PC-3 (cell line): Measurements from ENCODE around the gene GLRX. TPM values are rescaled to one million over a fixed set of nuclear protein-coding genes. Genes with fewer than 3 reads are reported as not detected.

Source experiments
- ATAC-seq: fragments of 200-7000 bp; cut with Tn5 transposase; 2 replicates; pipeline ENCODE4 v1.9.1; 2020; ENCODE audit warnings: mild to moderate bottlenecking, moderate library complexity
- BruUV-seq: library from RNA; stranded (reverse); fragments of 400-500 nt; replicated peaks from 2 replicates; lab custom pipeline; 2021; lab: Mats Ljungman, UMichigan
- CTCF ChIA-PET: fragments of 300-600 bp; sonication (Branson Sonifier 250); formaldehyde crosslinking; loops from one replicate; lab custom pipeline; 2022; ENCODE audit warnings: antibody characterized with exemption; lab: Charles Lee
- POLR2A ChIA-PET: fragments of 300-600 bp; sonication (Branson Sonifier 250); formaldehyde crosslinking; loops from one replicate; lab custom pipeline; 2022; ENCODE audit warnings: antibody characterized with exemption; ENCODE audit not compliant: unreplicated experiment; lab: Charles Lee
- DNase-seq: peaks from one replicate; pipeline ENCODE4 v3.0.0-alpha.2; 2015
- H2AFZ ChIP-seq: fragments of 300-600 bp; sonication (generic); 2 replicates; pipeline ENCODE4 v1.6.0; 2016; ENCODE audit warnings: antibody characterized with exemption, low read length
- H3F3A ChIP-seq: fragments of 300-600 bp; sonication (generic); one replicate; pipeline ENCODE4 v1.6.0; 2017; ENCODE audit warnings: antibody characterized with exemption, low read length, control low read depth, mild to moderate bottlenecking; ENCODE audit not compliant: unreplicated experiment
- H3K27ac ChIP-seq: fragments of 300-600 bp; sonication (generic); 2 replicates; pipeline ENCODE4 v1.5.1; 2016; ENCODE audit warnings: mild to moderate bottlenecking, low read length
- H3K27me3 ChIP-seq: fragments of 300-600 bp; sonication (generic); 2 replicates; pipeline ENCODE4 v1.6.1; 2016; ENCODE audit warnings: low read length, mixed read lengths
- H3K36me3 ChIP-seq: fragments of 300-600 bp; sonication (generic); 2 replicates; pipeline ENCODE4 v1.6.1; 2016; ENCODE audit warnings: low read depth, mixed run types, low read length, mixed read lengths
- H3K4me1 ChIP-seq: fragments of 300-600 bp; sonication (generic); 2 replicates; pipeline ENCODE4 v1.5.1; 2016; ENCODE audit warnings: low read length; ENCODE audit not compliant: insufficient read depth
- H3K4me2 ChIP-seq: fragments of 300-600 bp; sonication (generic); 2 replicates; pipeline ENCODE4 v1.6.0; 2016; ENCODE audit warnings: low read length
- H3K4me3 ChIP-seq: fragments of 300-600 bp; sonication (generic); 2 replicates; pipeline ENCODE4 v1.5.1; 2016; ENCODE audit warnings: mild to moderate bottlenecking, low read length, mixed read lengths
- H3K79me2 ChIP-seq: fragments of 300-600 bp; sonication (generic); 2 replicates; pipeline ENCODE4 v1.6.1; 2017; ENCODE audit warnings: low read length, mixed read lengths
- H3K9ac ChIP-seq: fragments of 300-600 bp; sonication (generic); 2 replicates; pipeline ENCODE4 v1.6.0; 2016; ENCODE audit warnings: mild to moderate bottlenecking, low read length
- H3K9me2 ChIP-seq: fragments of 300-600 bp; sonication (generic); replicated peaks from 2 replicates; pipeline ENCODE4 v1.6.1; 2016; ENCODE audit warnings: mixed run types, low read length, mixed read lengths
- H3K9me3 ChIP-seq: fragments of 300-600 bp; sonication (generic); 2 replicates; pipeline ENCODE4 v1.6.1; 2016; ENCODE audit warnings: low read length, mixed read lengths
- H4K20me1 ChIP-seq: fragments of 300-600 bp; sonication (generic); 2 replicates; pipeline ENCODE4 v1.6.1; 2016; ENCODE audit warnings: low read length, mixed read lengths
- CTCF ChIP-seq: fragments of 300-600 bp; sonication (generic); conservative IDR thresholded peaks from 2 replicates; pipeline ENCODE4 v1.5.1; 2017; ENCODE audit warnings: antibody characterized with exemption, low read depth, mild to moderate bottlenecking, low read length
- EZH2 ChIP-seq: fragments of 300-600 bp; sonication (generic); IDR thresholded peaks from one replicate; pipeline ENCODE4 v1.6.1; 2017; ENCODE audit warnings: antibody characterized with exemption, mild to moderate bottlenecking, low read length; ENCODE audit not compliant: unreplicated experiment
- EZH2phosphoT487 ChIP-seq: fragments of 300-600 bp; sonication (generic); IDR thresholded peaks from 2 replicates; pipeline ENCODE4 v1.6.1; 2018; ENCODE audit warnings: mild to moderate bottlenecking, antibody characterized with exemption, low read length, borderline replicate concordance
- intact Hi-C: fragments of 100-400 bp; cut with micrococcal nuclease; formaldehyde crosslinking; loops from 2 replicates; pipeline ENCODE4 v1.9.0; 2023
- total RNA-seq: library from RNA; depleted of rRNA; stranded (reverse); fragments of >200 nt; gene quantifications from 2 replicates; pipeline ENCODE4 v1.2.3, GENCODE V29; 2014

GLRX gene
- total RNA-seq, 1 experiment from 2014 or later = 27.4 TPM

- CTCF ChIA-PET = no interaction called here
- POLR2A ChIA-PET = interaction anchor here (0.6 to 1.4 kb wide), 2 partner anchors 12 to 239 kb away, joined by 3 to 5 read pairs; partner anchors contain the start of gene GLRX
- H3F3A ChIP-seq = no peaks in the 10 kb centered on the region
Observed at GRCh38 chr5:95810305-95811125, 12.0 kb downstream of the GLRX start.

GRCh38 chr5:95809414-95809960, 13.0 kb downstream of the GLRX start:
- CTCF ChIA-PET = no interaction called here
- H3K9me3 ChIP-seq = no peaks in the 10 kb centered on the region
- H2AFZ ChIP-seq = no peak overlapping the region
- H3K36me3 ChIP-seq = no peaks in the 10 kb centered on the region
- H3K9ac ChIP-seq = no peak overlapping the region
- H4K20me1 ChIP-seq = no peaks in the 10 kb centered on the region
- no peaks in the 10 kb centered on the region for H3K9me2 ChIP-seq
- POLR2A ChIA-PET = interaction anchor here (0.6 to 1.4 kb wide), 2 partner anchors 13 to 252 kb away, joined by 3 to 5 read pairs; partner anchors contain the start of gene GLRX
- H3F3A ChIP-seq = no peaks in the 10 kb centered on the region
- no peaks in the 10 kb centered on the region for H3K79me2 ChIP-seq
- TF ChIP-seq EZH2 (no peak), CTCF (no peak), EZH2phosphoT487 (no peak)
- intact Hi-C loops = no loop called here
- H3K4me2 ChIP-seq = peak overlapping the region; percentile 42
- peak overlapping the region; percentile 7; the same call in 1 of the 2 replicates for H3K27ac ChIP-seq
- BruUV-seq = no TSS peak
- H3K4me3 ChIP-seq = no peak overlapping the region
- peak; percentile 43 for DNase-seq
- peaks cover 21% of the 10 kb centered on the region for H3K4me1 ChIP-seq
- no peaks in the 10 kb centered on the region for H3K27me3 ChIP-seq
- peak; percentile 69 for ATAC-seq

More at GRCh38 chr5:95810305-95811125, 12.0 kb downstream of the GLRX start:
- ATAC-seq (peak; percentile 72), DNase-seq (peak; percentile 26)
- TSS peak; percentile 1 for BruUV-seq
- Histone ChIP-seq H3K36me3 (no peaks in the 10 kb centered on the region; the same call in 1 of the 2 replicates), H3K79me2 (no peaks in the 10 kb centered on the region), H3K9ac (peak overlapping the region; percentile 32; the same call in 1 of the 2 replicates), H3K9me2 (no peaks in the 10 kb centered on the region), H4K20me1 (no peaks in the 10 kb centered on the region), H3K27ac (peak overlapping the region; percentile 64), H2AFZ (peak overlapping the region; percentile 32; the same call in 1 of the 2 replicates), H3K27me3 (no peaks in the 10 kb centered on the region), H3K9me3 (no peaks in the 10 kb centered on the region), H3K4me1 (peaks cover 21% of the 10 kb centered on the region), H3K4me3 (no peak overlapping the region), H3K4me2 (peak overlapping the region; percentile 42)
- TF ChIP-seq EZH2phosphoT487 (no peak), EZH2 (no peak), CTCF (no peak)
- intact Hi-C loops = no loop called here
